Esophagus muscularis mucosa (tissue), 4 donors: ENCODE results near the gene DDR2.
"Not testable (repeated sequence)": the region's sequence is repeated elsewhere in the genome, so short reads cannot be mapped to it uniquely, and the experiment has no call there.

ENCODE experiments used
- EP300 ChIP-seq: sonication (generic); formaldehyde crosslinking; IDR thresholded peaks from one replicate; pipeline ENCODE4 v1.6.1; 2017; ENCODE audit warnings: antibody characterized with exemption
- POLR2A ChIP-seq: fragments of 450-650 bp; IDR thresholded peaks from one replicate; pipeline ENCODE4 v1.6.1; 2017; ENCODE audit warnings: antibody characterized with exemption, moderate library complexity, mild to moderate bottlenecking, low read depth
- POLR2AphosphoS5 ChIP-seq, 2 donors: sonication (generic); formaldehyde crosslinking; IDR thresholded peaks; one replicate each; pipeline ENCODE4 v1.6.1; 2017; ENCODE audit warnings: antibody characterized with exemption in 2 of 2
- TF ChIP-seq, protein P1 (sequence below), 3 experiments: fragments of 200-600 bp in 2 of 3; fragments of 450-650 bp in 1 of 3; sonication (generic) in 2 of 3; IDR thresholded peaks; one replicate each; pipeline ENCODE4 v1.5.1; 2017 to 2019; ENCODE audit warnings: antibody characterized with exemption in 3 of 3, mild to moderate bottlenecking in 2 of 3, moderate library complexity in 1 of 3

DNA sequence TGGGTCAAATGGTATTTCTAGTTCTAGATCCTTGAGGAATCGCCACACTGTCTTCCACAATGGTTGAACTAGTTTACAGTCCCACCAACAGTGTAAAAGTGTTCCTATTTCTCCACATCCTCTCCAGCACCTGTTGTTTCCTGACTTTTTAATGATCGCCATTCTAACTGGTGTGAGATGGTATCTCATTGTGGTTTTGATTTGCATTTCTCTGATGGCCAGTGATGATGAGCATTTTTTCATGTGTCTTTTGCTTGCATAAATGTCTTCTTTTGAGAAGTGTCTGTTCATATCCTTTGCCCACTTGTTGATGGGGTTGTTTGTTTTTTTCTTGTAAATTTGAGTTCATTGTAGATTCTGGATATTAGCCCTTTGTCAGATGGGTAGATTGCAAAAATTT lies 175.2 kb downstream of the DDR2 start:
- TF ChIP-seq, protein P1, sequence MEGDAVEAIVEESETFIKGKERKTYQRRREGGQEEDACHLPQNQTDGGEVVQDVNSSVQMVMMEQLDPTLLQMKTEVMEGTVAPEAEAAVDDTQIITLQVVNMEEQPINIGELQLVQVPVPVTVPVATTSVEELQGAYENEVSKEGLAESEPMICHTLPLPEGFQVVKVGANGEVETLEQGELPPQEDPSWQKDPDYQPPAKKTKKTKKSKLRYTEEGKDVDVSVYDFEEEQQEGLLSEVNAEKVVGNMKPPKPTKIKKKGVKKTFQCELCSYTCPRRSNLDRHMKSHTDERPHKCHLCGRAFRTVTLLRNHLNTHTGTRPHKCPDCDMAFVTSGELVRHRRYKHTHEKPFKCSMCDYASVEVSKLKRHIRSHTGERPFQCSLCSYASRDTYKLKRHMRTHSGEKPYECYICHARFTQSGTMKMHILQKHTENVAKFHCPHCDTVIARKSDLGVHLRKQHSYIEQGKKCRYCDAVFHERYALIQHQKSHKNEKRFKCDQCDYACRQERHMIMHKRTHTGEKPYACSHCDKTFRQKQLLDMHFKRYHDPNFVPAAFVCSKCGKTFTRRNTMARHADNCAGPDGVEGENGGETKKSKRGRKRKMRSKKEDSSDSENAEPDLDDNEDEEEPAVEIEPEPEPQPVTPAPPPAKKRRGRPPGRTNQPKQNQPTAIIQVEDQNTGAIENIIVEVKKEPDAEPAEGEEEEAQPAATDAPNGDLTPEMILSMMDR (IDR thresholded peaks at IDR 0.05), result not testable (repeated sequence)
- not testable (repeated sequence) for TF ChIP-seq EP300; POLR2AphosphoS5 (IDR thresholded peaks at IDR 0.05); POLR2A
